ENCODE measurements around the gene ZFPM1.

Gene ZFPM1

DNA sequence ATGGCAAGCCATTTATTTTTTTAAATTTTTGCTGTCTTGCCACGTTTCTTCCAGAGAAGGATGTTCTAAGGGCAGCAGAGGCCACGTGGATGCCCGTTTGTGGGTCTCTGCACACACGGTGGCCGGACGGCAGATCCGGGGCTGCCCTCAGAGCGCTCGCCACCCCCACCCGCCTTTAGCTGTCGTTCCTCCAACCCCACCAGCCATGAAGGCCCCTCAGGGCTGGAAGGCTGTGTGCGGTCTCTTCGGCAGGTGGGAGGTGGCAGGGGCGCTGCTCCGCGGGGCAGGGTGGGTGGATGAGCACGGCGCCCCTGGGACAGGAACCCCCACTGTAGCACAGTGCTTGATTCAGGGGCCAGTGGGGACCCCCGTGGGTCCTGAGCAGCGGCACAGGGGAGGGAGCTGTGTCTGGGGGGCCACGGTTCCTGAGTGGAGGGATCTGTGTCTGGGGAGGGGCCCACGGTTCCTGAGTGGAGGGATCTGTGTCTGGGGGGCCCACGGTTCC lies 49.7 kb downstream of the ZFPM1 start:
- DNase-seq = no peak

DNA sequence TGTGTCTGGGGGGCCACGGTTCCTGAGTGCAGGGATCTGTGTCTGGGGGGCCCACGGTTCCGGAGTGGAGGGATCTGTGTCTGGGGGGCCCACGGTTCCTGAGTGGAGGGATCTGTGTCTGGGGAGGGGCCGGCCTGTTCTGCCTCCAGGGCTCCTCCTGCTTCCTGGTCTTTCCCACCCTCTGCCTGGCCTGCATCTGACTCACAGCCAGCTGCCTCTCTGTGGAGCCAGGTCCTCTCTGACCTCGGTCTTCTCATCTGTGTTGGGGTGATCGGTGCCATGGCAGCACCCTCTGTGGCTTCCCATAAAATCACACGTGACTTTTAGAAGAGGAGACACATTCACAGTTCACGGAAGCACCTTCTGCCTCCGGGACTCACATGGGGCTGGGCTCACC lies 50.3 kb downstream of the ZFPM1 start:
- no peak for DNase-seq

DNA sequence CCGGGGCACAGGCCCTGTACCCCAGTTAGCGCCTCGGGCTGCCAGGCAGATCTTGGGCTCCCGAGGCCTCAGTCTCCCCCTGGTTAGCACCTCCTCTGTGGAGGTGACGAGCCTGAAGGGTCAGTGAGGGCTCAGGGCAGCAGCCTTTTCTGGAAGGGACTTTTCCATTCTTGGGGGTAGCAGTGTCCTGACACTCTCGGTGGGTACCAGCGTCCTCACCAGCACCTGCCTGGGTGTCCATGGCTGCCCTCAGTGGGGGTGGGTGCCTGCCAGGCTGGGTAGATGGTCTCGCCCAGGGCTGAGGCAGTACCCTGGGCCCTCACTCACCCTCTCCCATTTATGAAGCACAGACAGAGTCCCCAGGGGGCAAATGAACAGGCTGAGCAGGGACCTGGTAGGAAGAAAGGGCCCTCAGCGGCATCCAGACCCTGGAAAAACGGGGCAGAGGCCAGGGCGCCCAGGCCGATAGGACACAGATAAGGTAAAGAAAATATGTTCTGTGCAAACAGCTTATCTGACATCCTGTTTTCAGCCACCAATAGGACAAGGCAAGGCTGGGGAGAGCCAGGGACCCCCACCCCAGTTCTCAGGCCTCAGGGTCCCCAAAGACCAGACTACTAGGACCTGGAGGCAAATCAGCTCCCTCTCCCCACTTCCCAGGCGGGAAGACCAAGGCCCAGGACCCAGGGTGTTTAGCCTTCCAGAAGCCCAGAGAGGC lies 50.9 kb downstream of the ZFPM1 start:
- no peak for DNase-seq

DNA sequence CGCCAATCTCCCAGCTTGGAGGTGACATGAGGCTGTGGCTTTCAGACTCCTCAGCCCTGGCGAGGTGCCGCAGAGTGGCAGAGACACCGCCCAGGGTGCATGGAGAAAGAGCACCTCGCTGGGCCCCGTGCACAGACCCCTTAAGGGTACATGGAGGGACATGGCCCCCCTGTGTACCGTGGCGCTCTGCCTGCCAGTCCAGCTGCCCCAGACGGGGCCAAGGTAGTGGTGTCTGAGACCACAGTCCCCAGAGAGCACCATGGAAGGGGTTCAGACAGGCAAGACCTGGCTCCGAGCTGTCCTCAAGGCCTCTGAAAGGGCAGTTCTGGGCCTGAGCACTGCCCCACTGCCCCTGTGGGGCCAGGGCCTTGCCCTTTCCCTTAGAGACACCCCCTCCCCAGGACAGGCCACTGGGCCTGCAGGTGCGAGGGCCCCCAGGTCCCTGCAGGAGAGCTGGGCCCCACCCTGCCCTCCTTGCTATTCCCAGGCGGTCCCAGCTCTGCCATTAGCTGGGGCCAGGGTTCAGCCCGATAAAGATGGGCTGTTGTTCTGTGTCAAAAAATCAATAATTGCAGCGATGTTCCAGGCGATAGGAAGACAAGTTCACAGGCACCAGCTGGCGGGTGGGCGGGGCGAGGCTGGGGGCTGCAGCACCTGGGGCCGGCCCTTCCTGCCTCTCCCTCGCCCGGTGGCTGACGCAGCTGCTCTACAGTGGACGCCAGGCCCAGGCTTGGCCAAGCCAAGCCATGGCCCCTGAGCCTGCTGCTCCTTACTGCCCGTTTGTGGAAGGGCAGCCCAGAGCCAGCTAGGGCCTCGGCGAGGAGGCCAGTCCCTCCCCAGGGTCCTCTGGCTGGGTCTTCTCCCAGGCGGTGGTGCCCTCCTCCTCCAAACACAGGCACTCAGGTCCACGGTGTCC lies 51.7 kb downstream of the ZFPM1 start:
- no peak for DNase-seq

DNA sequence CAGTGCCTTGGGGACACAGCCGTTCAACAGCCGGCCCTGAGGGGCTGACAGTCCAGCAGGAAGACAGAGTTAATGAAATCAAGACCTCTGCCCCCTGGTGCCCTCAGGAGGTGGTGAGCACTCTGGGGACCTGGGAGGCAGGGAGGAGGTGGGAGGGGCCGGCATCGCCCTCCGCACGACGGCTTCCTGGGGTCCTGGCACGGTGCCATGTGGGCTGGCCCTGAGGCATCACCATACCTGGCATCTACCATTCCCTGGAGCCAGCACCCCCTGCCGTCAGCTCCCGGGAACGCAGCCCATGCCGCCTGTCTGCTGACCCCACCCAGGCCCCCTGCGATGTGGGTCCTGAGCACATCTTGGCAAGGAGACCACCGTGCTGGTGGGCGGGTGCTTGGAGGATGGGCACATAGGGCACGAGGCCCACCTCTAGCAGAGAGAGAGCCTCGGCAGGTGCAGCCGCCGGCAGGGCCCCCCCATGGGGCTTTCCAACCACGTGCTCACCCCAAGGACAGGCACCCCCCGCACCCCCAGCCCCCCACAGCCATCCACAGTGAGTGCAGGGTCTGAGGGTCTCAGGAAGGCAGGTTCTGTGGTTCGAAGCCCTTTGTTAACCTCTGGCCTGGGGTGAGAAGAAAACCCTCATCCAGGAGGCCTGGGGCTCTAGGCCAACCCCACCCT lies 52.5 kb downstream of the ZFPM1 start:
- DNase-seq = no peak

DNA sequence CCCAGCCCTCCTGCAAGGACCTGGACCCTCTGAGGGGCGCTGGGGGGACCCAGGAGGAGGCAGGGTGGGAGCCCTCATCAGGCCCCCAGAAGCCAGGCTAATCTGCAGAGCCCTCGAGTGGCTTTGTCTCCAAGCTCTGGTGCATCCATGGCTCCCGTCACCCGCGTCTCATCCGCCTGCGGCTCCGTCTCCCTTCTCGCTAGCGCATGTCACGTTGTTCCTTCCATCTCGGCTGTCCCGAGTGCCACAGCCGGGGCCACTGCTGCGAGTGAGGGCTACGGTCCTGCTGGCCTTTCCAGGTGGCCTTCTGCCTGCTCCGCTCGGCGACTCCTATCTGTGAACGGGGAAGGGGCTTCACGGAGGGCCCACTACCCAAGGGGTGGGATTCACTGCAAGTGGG lies 53.6 kb downstream of the ZFPM1 start:
- DNase-seq = no peak

DNA sequence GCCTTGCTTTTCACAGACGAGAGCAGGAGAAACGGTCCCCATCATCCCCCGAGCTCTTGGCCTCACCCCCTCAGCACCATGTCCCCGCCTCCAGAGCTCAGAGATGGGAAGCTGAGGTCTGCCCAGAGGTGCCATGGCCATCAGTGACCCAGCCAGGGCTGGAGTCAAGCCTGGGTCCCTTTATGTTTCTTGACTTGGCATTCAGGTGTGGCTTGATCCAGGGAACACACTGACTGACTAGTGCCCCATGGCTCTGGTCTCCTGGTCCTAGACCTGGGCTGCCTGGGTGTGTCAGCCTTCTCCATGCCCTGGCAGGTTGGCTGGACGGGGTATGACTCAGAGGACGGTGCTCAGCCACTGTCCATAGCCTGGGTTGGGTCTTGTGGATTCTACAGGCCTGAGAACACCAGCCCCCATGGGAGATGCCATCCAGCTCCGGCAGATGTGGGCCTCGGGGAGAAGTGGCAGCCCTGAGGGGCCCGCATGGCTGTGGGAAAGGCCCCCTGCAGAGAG lies 54.2 kb downstream of the ZFPM1 start:
- DNase-seq = no peak

DNA sequence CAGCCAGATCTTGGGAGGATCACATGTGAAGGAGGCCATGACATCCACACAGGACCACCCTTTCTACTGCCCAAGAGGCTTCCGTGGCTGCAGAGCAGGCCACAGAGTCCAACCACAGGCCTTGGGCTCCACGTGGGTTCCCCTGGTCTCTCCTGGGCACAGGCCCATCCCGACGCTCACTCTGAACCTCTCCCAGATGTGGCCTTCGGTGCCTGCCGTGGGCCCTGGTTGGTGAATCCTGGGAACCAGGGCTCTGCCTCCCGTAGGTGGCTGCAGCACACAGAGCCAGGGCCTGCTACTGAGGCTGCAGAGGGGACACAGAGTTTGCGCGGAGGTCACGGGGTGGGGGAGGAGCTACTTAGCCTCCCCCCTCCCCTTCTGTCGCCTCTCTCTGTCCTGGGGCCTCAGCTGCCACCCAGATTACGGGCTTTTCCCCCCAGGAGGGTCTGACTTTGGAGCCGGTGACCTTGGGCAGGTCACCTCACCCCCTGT lies 55.3 kb downstream of the ZFPM1 start:
- no peak for DNase-seq

DNA sequence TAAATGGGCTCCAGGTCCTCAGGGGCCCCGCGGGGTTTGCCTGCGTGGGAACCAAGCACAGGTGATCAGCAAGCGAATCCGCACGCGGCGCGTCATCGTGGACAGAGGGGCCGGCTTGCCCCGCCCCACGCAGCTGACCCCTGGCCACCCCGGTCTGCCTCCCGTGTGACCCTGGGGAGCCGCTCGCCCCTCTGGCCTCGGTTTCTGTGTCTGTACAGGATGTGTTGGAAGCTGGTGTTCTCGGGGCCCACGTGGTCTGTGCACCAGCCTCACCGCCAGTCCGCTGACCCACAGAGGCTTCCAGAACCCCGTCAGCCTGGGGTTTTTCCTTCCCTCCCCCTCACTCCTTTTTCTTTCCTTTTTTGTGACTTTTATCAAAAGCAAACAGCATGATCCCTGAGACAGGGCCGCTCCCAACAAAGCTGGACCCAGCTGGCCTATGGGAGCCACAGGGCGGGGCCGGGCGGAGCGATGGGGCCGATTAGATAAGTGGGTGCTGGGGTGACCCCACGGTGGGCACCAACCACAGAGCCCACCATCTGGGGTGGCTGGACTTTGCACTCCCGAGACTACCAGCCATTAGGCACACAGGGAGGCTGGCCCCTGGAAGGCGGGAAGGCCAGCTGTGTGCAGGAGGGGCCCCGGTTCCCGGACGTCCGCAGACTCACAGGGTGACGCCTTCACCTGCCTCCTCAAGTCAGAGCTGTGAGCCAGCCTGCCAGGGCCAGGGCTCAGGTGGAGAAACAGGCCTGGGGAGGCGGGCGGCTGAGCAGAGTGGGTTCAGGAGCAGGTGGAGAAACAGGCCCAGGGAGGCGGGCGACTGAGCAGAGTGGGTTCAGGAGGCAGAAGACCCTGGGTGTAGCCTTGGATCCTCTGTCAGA lies 56.0 kb downstream of the ZFPM1 start:
- DNase-seq = no peak

DNA sequence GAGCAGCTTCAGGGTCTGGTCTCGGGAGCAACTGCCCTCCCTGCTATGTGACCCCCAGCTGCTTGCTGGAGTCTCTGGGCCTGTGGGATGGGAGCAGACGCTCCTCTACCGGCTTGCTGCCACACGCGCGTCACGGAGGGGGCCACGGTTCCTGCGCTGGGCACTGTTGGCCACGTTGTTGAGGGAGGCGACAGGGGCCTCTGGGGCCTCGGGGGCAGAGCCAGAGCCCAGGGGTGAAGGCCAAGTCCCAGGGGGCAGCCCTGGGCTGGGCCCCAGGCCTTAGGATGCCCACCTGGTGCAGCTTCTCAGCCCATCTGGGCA lies 56.6 kb downstream of the ZFPM1 start:
- DNase-seq = no peak

DNA sequence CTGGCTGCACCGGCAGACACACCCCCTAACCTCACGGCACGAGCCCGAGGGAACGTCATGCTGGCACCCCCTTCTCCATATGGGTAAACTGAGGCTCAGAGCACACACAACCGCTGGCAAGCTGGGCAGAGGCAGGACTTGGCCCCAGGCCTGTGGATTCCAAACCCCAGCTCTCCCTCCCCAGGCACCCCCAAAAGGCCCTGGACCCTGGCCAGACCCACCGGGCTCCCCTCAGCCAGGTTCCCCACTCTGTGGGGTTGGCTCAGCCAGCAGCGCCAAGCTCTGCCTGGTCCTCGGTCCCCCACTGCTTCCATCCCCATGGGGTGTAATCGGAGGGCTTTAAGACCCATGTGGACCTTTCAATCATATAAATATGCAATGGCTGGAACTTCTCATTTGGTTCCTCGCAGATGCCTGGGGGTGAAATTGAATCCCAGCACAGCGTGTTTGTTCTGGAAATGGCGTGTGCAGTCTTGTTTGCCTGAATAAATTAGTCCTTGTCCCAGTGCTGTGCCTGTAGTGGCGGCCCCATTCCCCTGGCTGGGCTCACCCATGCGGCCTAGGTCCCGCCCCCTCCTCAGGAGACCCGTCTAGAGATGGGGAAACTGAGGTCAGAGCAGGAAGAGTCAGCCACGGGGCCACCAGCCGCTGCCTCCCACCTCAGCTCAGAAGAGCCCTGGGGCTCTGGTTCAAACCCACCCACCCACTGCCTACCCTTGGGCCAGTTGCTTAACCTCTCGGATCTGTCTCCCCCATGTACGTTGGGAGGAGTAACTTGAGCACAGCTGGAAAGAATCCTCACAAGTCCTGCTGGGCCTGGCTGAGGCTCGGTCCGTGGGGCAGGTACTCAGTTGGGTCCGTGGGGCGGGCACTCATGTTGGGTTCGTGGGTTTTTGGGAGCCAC lies 57.3 kb downstream of the ZFPM1 start:
- no peak for DNase-seq

DNA sequence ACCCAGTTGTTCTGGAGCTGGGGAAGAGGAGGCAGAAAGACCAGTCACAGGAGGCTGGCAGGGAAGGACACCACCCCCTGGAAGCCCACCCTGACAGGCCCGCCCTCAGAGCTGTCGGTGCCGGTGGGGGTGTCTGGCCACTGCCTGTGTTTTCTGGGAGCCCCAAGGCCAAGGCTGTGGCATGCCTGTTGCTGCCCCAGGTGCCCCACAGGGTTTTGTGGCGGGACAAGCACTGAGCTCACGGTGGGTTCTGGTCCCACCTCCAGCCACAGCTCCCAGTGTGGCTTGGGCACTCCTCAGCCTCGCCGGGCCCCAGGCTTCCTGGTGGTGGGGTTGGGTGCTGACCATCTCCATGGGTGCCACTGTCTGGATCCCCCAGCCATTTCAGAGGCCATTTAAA lies 58.0 kb downstream of the ZFPM1 start:
- no peak for DNase-seq

DNA sequence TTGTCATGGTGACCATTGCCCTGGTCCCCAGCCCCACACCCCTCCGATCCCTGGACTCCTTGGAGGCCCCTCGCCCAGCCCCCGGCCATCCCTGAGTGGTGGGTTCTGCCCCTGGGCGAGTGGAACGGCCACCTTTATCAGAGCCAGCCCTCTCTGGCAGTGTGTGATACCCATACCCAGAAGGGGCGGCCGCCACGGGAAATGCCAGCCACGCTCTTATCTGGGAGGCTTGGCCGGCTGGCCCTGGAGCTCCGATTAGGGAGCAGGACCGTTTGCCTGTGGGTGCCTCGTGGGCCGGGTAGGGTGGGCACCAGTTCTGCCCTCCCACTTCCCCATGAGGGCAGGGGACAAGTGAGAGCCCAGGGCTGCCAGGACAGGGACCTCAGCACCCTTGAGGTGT lies 58.8 kb downstream of the ZFPM1 start:
- DNase-seq = no peak

DNA sequence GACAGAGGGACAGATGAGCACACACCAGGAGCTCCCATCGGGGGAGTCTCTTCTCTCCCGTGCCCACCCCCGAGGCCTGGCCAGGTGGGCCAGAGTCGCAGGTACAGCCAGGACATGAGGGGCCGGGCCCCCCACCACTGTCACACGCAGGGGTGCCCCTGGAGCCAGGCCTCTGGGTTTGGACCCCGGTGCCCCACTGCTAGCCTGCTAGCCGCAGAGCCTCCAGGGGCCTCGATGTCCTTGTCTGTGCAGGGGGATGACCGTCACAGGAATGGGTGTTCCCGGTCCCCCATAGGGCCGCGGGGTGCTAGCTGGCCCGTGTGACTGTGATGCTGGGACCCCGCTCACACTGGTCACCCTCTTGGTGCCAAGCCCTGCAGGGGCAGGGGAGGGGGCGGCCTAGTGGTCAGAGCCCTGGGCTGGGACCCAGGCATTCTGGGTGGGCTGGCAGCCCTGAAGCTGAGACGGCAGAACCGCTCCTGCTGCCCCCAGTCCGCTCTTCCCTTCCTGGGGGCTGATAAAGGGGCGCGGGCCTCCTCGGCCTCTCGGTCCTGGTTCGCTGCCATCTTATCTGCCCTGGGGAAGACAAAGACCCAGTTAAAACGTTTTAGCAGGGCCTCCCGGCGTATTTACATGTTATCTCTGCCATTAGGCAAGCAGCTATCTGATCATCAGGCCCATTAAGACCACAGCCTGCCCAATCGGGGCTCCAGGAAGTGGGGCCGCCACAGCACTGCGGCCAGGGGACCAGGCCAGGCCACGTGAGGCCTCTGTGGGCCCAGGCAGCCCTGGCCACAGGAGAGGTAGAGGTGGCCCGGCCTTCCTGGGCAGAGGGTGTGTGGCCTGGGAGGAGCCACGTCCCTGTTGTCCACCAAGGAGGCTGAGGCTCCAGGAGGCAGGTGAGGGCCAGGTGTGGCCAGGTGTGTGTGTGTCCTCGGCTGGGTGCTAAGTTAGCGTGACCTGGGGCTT lies 59.9 kb downstream of the ZFPM1 start:
- DNase-seq = no peak

DNA sequence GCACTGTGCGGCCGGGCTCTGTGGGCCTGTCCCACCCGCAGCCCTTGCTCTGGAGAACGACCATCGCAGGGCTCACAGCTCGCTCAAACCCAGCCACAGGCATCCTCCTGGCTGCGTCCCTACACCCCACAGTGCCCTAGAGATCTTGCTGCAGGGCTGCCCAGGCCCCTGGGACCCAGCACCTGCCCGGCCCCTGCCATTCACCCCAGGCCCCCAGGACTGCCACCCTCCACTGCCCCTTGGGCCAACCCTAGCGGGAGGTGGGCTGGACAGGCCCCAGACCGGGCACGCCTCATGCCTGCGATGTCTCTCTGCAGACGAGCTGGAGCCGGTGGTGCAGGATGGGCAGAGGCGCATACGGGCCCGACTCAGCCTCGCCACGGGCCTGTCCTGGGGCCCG lies 61.0 kb downstream of the ZFPM1 start:
- DNase-seq = no peak

DNA sequence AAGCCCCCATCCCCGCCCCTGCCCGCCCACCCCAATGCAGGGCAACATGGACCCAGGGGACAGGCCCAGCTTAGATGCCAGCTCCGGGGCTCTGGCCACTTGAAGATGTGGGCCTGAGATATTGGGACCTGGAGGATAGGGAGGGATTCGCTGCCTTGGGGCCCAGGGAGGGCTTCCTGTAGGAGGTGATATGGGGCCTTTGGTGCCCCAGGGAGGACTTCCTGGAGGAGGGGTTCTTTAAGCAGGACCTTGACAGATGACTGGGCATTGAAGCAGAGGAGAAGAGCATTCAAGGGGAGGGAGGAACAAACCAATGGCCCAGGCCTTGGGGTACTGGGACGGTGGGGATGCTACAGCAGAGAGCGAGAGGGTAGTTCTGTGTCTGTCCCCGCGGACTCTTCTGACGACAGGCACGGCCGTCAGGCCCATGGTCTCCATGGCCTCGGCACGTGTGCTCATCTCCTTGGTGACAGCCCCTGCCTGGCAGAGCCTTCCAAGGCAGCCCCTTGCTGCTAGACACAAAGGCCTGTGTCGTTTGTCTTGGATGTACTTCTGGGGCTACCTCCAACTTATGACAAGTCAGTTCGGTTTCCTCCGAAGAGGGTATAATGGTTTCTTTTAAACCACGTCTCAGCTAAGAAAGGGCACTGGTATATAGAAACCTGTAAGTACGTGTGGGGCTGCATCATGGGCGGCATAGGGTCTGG lies 61.6 kb downstream of the ZFPM1 start:
- no peak for DNase-seq

DNA sequence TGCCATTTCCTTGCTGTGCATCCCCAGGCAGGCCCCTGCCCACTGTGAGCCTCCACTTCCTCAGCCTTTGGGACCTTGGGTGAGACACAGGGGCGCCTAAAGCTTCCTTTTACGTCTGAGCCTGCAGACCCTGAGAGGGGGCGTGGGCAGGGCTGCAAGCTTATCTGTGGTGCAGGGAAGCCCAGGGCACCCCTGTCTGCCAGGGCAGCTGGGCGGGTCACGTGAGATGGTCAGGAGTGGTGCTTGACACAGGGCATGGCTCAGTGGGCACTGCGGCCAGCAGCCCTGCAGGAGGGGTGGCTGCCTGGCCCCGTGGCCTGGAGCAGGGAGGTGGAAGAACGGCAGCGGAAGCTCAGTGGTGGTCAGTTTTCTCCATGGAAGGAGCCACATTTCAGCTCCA lies 62.3 kb downstream of the ZFPM1 start:
- DNase-seq = no peak

DNA sequence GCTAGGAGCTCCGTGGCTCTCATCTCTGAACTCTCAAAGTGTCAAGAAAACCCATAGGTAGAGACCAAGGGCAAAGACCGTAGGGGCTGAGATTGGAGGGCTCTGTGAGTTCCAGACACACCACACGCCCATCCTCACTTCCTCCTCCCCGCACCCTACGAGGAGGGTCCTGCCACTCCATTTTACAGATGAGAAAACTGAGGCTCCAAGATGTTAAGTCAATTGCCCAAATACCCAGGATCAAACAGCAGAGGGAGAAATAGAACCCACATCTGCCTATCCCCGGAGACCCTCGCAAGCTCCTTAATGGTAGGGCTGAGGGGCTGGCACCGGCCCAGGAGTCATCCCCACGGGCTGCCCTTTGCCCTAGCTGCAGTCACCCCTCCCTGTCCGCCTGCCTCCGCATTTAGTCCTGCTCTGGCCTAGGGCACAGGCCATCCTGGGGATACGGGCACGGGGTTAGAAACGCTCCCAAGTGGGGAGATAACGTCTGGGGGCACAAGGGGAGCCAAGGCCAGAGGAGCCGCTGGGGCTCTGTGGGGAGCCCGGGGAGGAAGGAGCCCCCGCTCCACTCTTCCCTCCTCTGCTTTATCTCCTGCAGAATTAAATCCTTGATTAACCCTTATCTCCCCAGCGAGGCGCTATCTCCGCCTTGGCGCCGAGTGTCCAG lies 63.0 kb downstream of the ZFPM1 start:
- no peak for DNase-seq

DNA sequence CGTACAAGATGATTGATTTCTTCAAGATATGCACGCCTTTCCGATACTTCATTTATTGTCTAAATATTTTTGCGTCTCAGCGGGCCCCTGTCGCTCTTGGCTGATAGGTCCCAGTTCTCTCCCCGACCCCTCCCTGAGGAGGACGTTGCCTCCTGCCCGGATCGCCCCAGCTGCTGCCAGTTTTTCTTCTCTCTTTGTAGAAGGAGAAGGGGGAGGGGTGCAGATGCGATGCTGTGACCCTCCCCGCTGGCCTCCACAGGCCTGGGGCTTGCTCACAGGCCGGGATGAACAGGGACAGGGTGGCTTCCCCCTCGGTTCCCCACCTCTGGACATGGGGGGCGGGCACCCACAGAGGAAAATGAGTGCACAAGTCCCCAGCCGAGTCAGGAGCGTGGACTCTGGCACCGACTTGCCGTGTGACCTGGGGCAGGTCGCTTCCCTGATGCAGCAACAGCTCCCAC lies 63.6 kb downstream of the ZFPM1 start:
- DNase-seq = no peak
